HG03139 (cell line): ENCODE results near the gene ABHD14A.
A peak's percentile ranks its signal among the peaks of the same experiment; 100 is the strongest.
"Not testable (repeated sequence)": the region's sequence is repeated elsewhere in the genome, so short reads cannot be mapped to it uniquely, and the experiment has no call there.

Experiments used
- ATAC-seq: cut with Tn5 transposase; IDR thresholded peaks from one replicate; pipeline ENCODE4 v1.9.1; 2021; ENCODE audit not compliant: unreplicated experiment

Gene ABHD14A

GRCh38 chr3:51970606-51971300 lies 4.1 kb upstream of the ABHD14A start:
- ATAC-seq = no peak

DNA sequence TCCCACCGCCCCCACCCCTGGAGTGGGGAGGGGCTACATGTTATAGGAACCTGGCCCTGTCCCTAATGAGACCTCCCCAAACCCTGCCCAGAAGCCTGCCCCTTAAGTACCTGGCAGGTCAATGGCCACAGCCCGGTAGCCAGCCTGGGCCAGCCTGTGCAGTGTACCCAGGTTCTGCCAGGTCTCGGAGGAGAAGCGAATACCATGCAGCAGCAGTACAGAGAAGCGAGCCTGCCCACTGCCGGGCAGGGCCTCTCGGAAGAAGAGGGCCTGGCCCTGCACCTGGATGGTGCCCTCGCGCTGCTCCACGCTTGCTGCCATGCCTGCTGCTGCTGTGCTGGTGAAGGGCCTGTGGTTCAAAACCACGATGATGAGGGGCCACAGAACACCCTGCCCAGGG lies 3.5 kb upstream of the ABHD14A start:
- no peak for ATAC-seq

- no peak for ATAC-seq
Observed at GRCh38 chr3:51974277-51974962, 444 bp upstream of the ABHD14A start.

DNA sequence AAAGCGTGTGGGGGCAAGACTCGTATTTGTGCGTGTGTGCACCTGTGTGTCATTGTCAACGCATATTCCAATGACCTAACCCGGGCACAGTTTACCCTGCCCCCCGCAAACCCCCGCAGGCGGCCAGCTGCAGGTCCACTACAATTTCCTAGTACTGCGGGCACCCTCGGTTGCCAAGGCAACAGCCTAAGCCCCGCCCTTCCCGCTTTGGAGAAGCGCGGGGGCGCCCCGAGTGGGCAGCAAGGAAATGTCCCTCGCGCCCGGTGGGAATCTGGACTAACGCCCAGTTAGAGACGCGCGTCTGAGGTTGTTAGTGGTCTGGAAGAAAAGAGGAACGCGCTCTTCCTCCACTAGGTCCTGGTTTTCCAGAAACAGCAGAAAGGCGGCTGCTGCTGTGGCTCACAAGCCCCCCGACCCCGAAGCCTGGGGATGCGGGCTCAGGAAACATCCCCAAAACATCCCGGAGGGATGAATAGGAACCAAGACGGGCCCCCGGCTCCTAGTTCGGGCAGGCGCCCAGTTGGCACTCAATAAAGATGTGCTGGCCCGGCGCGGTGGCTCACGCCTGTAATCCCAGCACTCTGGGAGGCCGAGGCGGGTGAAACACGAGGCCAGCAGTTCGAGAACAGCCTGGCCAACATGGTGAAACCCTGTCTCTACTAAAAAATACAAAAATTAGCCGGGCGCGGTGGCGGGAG lies 1.1 kb downstream of the ABHD14A start:
- ATAC-seq = no peak

- no peak for ATAC-seq
Observed at GRCh38 chr3:51977446-51978142, 2.7 kb downstream of the ABHD14A start.

DNA sequence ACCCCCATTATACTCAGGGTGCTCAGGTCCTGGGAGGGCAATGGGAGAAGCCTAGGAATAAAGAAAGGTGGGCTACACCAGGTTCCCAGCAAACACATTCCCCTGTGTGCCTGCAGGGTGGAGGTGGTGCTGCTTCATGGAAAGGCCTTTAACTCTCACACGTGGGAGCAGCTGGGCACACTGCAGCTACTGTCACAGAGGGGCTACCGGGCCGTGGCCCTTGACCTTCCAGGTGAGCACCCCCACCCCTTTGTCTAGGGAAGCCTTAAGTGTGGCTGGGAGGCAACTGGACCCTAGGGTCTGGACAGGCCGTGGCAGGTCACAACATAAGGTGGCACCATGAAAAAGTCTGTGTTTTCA lies 3.3 kb downstream of the ABHD14A start:
- no peak for ATAC-seq

GRCh38 chr3:51980253-51980652 lies 5.4 kb downstream of the ABHD14A start:
- ATAC-seq = no peak

DNA sequence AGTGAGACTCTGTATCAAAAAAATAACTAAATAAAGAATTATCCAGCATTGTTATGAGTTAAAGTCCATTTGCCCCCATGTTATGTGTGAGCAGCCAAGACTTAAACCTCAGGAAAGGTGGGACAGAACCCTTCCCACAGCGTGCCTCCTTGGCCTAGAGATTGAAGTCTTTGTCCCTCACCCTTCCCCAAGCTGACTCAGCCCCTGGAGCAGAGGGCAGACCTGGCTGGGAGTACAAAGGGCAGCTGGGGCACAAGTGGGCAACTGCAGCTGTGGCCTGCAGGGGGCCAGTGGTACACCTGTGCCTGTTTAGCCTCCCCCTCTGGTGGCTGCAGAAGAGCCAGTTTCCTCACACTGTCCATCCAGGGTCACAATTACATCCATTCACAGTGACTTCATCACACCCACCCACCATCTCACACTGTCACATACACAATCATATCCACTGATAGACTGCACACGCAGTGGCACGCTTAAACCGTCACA lies 7.5 kb downstream of the ABHD14A start:
- peak; percentile 43 for ATAC-seq

- ATAC-seq = peak; percentile 64
Observed at GRCh38 chr3:51982838-51983577, 8.1 kb downstream of the ABHD14A start, which contains the start of gene ACY1. TSS of gene ACY1 (plus strand) at chr3:51983535. CDS start at chr3:51984065, 530 bp downstream.

DNA sequence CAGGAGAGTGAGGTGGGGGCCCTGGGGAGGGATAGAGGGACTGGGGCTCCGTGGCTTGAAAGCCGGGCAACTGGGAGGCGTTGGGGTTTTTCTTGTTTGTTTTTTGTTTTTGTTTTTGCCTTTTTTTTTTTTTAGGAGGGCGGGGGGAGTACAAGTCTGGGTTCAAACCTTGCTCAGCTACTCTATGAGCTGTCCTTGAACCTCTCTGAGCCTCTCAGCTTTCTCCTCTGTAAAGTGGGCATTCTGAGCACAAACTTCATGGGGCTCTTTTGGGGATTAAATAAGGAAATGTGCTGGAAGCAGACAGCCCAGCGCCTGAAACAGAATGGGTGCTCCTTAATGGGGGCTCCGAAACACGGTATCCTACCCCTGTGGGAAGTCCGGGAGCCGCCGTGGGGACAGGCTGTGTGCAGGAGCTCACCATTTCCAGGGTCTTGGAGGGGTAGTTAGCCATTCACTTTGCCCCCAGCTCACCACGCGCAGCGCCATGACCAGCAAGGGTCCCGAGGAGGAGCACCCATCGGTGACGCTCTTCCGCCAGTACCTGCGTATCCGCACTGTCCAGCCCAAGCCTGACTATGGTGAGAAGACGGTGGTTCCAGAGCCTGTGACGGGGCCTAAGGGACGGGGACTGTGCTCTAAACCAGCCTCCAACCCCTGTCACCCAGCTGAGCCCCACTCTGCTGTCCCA lies 8.9 kb downstream of the ABHD14A start:
- ATAC-seq = no peak

- no peak for ATAC-seq
Observed at GRCh38 chr3:51984269-51984647, 9.4 kb downstream of the ABHD14A start.

GRCh38 chr3:51985063-51985462 lies 10.2 kb downstream of the ABHD14A start:
- no peak for ATAC-seq

DNA sequence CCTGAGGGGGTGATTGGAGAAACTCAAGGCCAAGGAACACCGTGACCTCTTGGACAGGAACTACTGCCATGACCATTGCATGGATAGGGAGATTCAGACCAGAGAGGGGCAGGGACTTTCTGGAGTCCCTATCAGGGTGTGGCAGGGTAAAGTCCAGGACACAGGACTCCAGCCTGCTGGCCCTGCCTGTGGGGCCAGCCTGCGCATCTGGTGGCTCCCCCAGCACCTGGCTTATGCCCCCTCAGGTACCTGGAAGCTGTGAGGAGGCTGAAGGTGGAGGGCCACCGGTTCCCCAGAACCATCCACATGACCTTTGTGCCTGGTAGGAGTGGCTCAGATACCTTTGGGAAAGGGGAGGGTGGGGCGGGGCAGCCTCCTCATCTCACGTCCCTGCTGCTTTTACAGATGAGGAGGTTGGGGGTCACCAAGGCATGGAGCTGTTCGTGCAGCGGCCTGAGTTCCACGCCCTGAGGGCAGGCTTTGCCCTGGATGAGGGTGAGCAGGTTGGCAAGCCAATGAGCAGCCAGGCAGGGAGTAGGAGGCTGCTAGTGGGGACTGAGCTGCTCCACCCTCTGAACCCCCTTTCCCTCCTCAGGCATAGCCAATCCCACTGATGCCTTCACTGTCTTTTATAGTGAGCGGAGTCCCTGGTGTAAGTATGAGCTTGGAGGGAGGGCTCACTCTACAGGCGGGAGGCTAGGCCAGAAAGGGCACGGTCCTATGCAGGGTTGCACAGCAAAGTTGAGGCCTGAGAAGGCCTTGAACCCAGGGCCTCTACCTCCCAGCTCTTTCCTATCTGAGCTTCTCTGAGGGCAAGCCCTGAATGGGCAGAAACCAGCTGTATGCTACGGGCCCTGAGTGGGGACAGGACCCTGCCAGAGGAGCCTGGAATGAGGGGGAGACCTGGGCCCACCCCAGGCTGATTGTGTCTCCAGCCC lies 11.4 kb downstream of the ABHD14A start:
- no peak for ATAC-seq

- no peak for ATAC-seq
Observed at GRCh38 chr3:51987568-51987967, 12.7 kb downstream of the ABHD14A start.

DNA sequence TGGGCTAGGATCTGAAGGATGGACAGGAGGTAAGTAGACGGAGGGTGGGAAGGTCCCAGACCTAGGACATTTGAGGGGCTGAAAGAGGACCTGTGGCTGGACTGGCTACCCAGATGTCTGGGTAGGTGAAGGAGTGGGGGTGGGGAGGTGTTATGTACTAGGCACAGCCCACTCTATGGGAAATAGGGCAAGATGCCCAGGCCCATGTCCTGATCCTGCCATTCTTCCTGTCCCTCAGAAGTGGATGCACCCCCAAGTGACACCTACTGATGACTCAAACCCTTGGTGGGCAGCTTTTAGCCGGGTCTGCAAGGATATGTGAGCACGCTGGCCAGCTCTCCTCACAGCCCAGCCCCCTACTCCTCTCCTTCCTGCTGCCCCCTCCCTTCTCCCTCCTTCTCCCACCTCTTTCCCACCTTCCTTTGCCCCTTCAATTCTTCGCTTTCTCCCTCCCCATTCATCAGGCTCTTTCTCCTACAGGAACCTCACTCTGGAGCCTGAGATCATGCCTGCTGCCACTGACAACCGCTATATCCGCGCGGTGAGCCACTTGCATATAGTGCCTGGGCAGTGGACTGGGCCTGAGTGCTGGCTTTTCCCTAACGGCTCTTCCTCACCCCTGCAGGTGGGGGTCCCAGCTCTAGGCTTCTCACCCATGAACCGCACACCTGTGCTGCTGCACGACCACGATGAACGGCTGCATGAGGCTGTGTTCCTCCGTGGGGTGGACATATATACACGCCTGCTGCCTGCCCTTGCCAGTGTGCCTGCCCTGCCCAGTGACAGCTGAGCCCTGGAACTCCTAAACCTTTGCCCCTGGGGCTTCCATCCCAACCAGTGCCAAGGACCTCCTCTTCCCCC lies 13.7 kb downstream of the ABHD14A start:
- ATAC-seq = no peak

- not testable (repeated sequence) for ATAC-seq
Observed at GRCh38 chr3:51990501-51990971, 15.7 kb downstream of the ABHD14A start.

DNA sequence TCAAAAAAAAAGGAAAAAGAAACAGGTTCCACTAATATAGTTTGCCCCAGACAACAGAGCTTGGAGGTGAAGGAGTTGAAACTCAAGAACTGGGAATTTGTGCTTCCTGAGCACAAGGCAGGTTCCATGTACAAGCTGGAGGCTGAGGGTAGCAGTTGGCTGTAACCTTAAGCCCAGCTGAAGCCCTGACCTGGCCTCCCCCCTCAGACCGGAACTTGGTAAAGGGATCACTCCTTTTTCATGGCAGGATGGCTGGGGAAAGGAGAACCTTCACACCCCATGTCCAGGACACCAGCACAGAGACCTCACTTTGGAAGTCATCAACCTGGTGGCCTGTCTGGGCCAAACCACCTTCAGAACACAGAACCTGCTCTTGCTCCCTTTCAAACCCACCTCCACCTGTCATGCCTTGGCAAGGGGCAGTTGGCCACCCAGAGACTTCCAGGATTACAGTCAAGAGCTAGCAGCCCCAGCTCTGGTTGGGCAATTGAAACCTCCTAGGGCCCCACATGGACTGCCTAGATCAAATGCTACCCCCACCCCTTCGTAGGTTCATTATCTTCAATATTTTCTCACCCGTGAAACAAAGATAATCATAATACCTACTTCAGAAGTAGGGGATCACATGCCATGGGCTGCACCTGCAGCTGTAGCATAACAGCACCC lies 17.3 kb downstream of the ABHD14A start:
- no peak for ATAC-seq
